Stomach smooth muscle (tissue), 2 donors: ENCODE measurements around the gene HERC6.

Experiments
- H3K27ac ChIP-seq: one replicate; pipeline ENCODE4 v1.7.0; 2013; ENCODE audit warnings: mild to moderate bottlenecking, low read length, inconsistent platforms
- H3K27me3 ChIP-seq, 2 donors: one replicate each; pipeline ENCODE4 v1.7.0; 2013; ENCODE audit warnings: low read length in 2 of 2; ENCODE audit not compliant: insufficient read depth in 2 of 2, control insufficient read depth in 1 of 2
- H3K36me3 ChIP-seq, 2 donors: one replicate each; pipeline ENCODE4 v1.7.0; 2013; ENCODE audit warnings: low read length in 2 of 2; ENCODE audit not compliant: control insufficient read depth in 2 of 2, insufficient read depth in 2 of 2
- H3K4me1 ChIP-seq: one replicate; pipeline ENCODE4 v1.7.0; 2013; ENCODE audit warnings: low read length; ENCODE audit not compliant: control insufficient read depth, insufficient read depth
- H3K4me3 ChIP-seq, 2 donors: one replicate each; pipeline ENCODE4 v1.7.0; 2013; ENCODE audit warnings: low read length in 2 of 2
- H3K9ac ChIP-seq, 2 donors: one replicate each; pipeline ENCODE4 v1.7.0; 2013; ENCODE audit warnings: low read length in 2 of 2, mild to moderate bottlenecking in 1 of 2
- H3K9me3 ChIP-seq, 2 donors: one replicate each; pipeline ENCODE4 v1.7.0; 2013; ENCODE audit warnings: low read length in 2 of 2; ENCODE audit not compliant: control insufficient read depth in 2 of 2
- donor health status: healthy.
- donor health status: Pancreatic carcinoma.

The HERC6 gene

DNA sequence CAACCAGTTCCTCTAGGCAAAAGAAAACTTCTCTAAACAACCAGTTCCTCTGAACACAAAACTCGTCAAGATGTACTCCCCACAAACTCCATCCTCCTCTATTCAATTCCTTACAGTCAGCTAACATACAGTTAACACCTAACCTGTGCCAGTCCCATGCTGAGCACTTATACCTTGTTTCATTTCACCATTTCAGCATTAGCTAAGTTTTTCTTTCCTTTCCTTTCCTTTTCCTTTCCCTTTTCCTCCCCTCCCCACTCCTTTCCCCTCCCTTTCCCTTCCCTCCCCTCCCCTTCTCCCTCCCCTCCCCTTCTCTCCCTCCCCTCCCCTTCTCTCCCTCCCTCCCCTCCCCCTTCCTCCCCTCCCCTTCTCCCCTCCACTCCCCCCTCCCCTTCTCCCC is 13.1 kb downstream of the HERC6 start:
- peaks cover 4 to 7% of the 10 kb centered on the region in 2 donors for H3K36me3 ChIP-seq
- H3K4me3 ChIP-seq: no peak overlapping the region
- H3K9me3 ChIP-seq: no peaks in the 10 kb centered on the region
- H3K9ac ChIP-seq: no peak overlapping the region
- H3K27me3 ChIP-seq: no peaks in the 10 kb centered on the region
- H3K27ac ChIP-seq: no peak overlapping the region
- H3K4me1 ChIP-seq: no peaks in the 10 kb centered on the region

- Histone ChIP-seq H3K4me1 (no peaks in the 10 kb centered on the region), H3K27ac (no peak overlapping the region), H3K36me3 (peaks cover 0 to 8% of the 10 kb centered on the region in 2 donors), H3K9me3 (no peaks in the 10 kb centered on the region), H3K27me3 (no peaks in the 10 kb centered on the region), H3K9ac (no peak overlapping the region), H3K4me3 (no peak overlapping the region)
Observed at GRCh38 chr4:88396681-88397080, 18.0 kb downstream of the HERC6 start.

- peaks cover 0 to 5% of the 10 kb centered on the region in 2 donors for H3K36me3 ChIP-seq
- no peak overlapping the region for H3K4me3 ChIP-seq
- no peaks in the 10 kb centered on the region for H3K4me1 ChIP-seq
- no peaks in the 10 kb centered on the region for H3K9me3 ChIP-seq
- no peak overlapping the region for H3K27ac ChIP-seq
- no peaks in the 10 kb centered on the region for H3K27me3 ChIP-seq
- H3K9ac ChIP-seq: no peak overlapping the region
Observed at GRCh38 chr4:88398381-88398780, 19.7 kb downstream of the HERC6 start.

DNA sequence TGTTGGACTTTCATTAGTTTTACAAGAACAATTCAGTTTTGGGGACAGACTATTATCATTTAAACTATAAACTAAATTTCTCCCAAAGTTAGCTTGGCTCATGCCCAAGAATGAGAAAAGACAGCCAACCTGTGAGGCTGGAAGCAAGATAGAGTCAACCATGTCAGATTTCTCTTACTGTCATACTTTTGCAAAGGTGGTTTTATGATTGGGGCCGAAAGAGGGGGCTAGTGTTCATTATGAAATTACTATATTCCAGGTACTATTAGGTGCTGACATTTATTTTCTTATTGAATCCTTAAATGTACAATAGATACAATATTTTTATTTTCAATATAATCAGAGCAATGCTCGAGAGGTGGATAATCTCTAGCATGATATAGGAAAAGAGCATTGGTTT is 30.6 kb downstream of the HERC6 start:
- Histone ChIP-seq H3K9ac (no peak overlapping the region), H3K27ac (no peak overlapping the region), H3K27me3 (no peaks in the 10 kb centered on the region), H3K36me3 (peaks cover 2 to 4% of the 10 kb centered on the region in 2 donors), H3K4me3 (no peak overlapping the region), H3K9me3 (no peaks in the 10 kb centered on the region), H3K4me1 (no peaks in the 10 kb centered on the region)

DNA sequence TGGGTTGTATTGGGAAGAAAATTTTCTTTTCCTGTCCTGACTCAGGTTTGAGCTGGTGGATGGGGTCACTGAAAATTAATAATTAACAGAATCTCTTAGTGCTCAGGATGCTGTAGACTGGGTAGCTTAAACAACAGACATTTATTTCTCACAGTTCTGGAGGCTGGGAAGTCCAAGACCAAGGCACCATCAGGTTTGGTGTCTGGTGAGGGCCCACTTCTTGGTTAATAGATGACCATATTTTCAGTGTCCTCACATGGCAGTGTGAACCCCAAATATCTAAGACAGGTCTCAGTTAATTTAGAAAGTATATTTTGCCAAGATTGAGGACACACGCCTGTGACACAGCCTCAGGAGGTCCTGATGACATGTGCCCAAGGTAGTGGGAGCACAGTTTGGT is 31.1 kb downstream of the HERC6 start:
- Histone ChIP-seq H3K9me3 (no peaks in the 10 kb centered on the region), H3K27ac (no peak overlapping the region), H3K36me3 (peaks cover 2 to 4% of the 10 kb centered on the region in 2 donors), H3K27me3 (no peaks in the 10 kb centered on the region), H3K9ac (no peak overlapping the region), H3K4me1 (no peaks in the 10 kb centered on the region), H3K4me3 (no peak overlapping the region)

- Histone ChIP-seq H3K4me3 (no peak overlapping the region), H3K27ac (no peak overlapping the region), H3K27me3 (no peaks in the 10 kb centered on the region), H3K9ac (no peak overlapping the region), H3K4me1 (no peaks in the 10 kb centered on the region), H3K36me3 (peaks cover 0 to 2% of the 10 kb centered on the region in 2 donors), H3K9me3 (no peaks in the 10 kb centered on the region)
Observed at GRCh38 chr4:88411491-88412096, 32.9 kb downstream of the HERC6 start.

DNA sequence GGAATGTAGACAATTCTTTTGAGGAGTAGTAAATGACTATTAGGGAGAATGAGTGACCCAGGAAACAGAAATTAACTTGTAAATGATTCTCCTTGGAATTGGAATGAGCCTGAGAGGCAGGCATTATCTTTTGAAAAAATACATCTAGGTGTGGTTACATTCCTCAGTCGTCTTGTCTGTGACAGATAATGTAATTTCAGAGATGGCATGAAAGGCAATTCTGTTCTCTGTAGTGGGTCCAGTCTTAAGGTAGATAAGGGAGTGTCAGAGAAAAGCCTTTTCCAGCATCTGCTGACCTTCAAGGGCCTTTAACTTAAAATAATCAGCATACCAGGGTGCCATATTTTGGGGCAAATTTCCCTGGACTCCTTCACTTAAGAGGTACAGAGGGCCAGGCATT is 35.1 kb downstream of the HERC6 start:
- H3K4me1 ChIP-seq: no peaks in the 10 kb centered on the region
- no peak overlapping the region for H3K27ac ChIP-seq
- no peaks in the 10 kb centered on the region for H3K9me3 ChIP-seq
- H3K27me3 ChIP-seq: no peaks in the 10 kb centered on the region
- H3K4me3 ChIP-seq: no peak overlapping the region
- peaks cover 0 to 2% of the 10 kb centered on the region in 2 donors for H3K36me3 ChIP-seq
- no peak overlapping the region for H3K9ac ChIP-seq

- H3K9me3 ChIP-seq: no peaks in the 10 kb centered on the region
- peaks cover 0 to 2% of the 10 kb centered on the region in 2 donors for H3K36me3 ChIP-seq
- H3K4me3 ChIP-seq: no peak overlapping the region
- no peaks in the 10 kb centered on the region for H3K27me3 ChIP-seq
- no peak overlapping the region for H3K27ac ChIP-seq
- H3K9ac ChIP-seq: no peak overlapping the region
- no peaks in the 10 kb centered on the region for H3K4me1 ChIP-seq
Observed at GRCh38 chr4:88414755-88415154, 36.1 kb downstream of the HERC6 start.

DNA sequence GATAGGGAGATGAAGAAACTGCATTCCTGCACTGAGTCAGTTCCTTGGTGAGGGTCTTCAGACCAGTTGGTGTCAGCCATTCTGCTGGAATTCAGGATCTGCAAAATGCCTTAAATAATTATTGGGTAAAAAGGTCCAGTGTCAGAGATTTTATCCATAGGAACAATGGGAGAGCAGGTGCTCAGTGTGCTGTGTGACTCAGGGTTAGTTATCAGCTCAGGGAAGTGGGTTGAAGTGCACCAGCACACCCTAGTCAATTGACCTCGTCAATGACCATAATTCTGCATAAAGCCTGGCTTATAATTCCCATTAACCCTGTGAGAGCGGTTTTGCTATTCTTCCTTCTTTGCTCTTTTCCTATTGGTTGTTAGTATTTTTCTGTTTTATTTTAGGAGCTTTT is 37.3 kb downstream of the HERC6 start:
- no peak overlapping the region for H3K27ac ChIP-seq
- no peaks in the 10 kb centered on the region for H3K27me3 ChIP-seq
- H3K4me3 ChIP-seq: no peak overlapping the region
- H3K36me3 ChIP-seq: peaks cover 0 to 2% of the 10 kb centered on the region in 2 donors
- no peak overlapping the region for H3K9ac ChIP-seq
- H3K9me3 ChIP-seq: no peaks in the 10 kb centered on the region
- no peaks in the 10 kb centered on the region for H3K4me1 ChIP-seq

DNA sequence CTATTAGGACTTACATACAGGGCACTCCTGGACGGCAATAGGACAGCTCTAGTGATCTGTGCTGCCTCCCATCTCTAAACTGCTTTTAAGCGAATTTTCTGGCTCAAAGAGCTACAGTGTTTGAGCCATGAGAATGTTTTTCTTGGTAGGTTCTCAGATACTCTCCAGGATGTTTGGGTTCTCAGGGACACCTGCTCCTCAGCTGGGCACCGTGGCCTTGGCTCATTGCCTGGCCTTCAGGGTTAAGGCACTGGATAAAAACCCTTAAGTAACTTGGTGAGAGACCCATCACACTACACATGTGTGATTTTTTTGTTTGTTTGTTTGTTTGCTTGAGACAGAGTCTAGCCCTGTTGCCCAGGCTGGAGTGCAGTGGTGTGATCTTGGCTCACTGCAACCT is 39.8 kb downstream of the HERC6 start:
- no peak overlapping the region for H3K9ac ChIP-seq
- H3K27me3 ChIP-seq: no peaks in the 10 kb centered on the region
- no peaks in the 10 kb centered on the region for H3K36me3 ChIP-seq
- H3K4me3 ChIP-seq: no peak overlapping the region
- no peaks in the 10 kb centered on the region for H3K9me3 ChIP-seq
- no peak overlapping the region for H3K27ac ChIP-seq
- H3K4me1 ChIP-seq: no peaks in the 10 kb centered on the region

- H3K36me3 ChIP-seq: no peaks in the 10 kb centered on the region
- no peaks in the 10 kb centered on the region for H3K27me3 ChIP-seq
- H3K27ac ChIP-seq: no peak overlapping the region
- no peaks in the 10 kb centered on the region for H3K4me1 ChIP-seq
- H3K4me3 ChIP-seq: no peak overlapping the region
- H3K9ac ChIP-seq: no peak overlapping the region
- H3K9me3 ChIP-seq: no peaks in the 10 kb centered on the region
Observed at GRCh38 chr4:88419874-88420273, 41.2 kb downstream of the HERC6 start.
